Measurements from ENCODE around the gene TECPR1. TPM values are rescaled to one million over a fixed set of nuclear protein-coding genes. Genes with fewer than 3 reads are reported as not detected.

Gene TECPR1
- total and polyA plus RNA-seq, 2 donors (not counting 1 experiment from before 2014, with no cell fraction given): 20.9 to 52.2 TPM

DNA sequence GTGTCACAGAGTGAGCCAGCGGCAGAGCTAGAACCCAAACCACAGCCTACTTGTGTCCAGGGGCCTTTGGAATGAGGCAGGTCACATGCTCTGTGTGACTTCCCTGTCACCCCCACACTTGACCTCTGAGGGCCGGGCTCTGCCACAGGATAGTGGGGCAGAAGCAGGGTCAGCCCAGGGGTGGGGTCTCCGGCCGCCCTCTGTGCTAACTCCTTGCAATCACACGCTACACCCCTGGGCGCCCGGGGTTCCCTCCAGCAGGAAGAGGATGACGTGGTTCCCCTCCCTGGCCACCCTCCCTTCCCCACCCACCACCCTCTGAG lies 19.8 kb downstream of the TECPR1 start:
- no peak overlapping the region for H3K9ac ChIP-seq (ENCODE audit: low read length)
- H3K4me3 ChIP-seq (ENCODE audit: control extremely low read depth in 1 of 5, extremely low read depth in 1 of 5, insufficient read depth in 1 of 5, low read depth in 2 of 5, low read length in 4 of 5): no peak overlapping the region
- H3K9me3 ChIP-seq (ENCODE audit: control extremely low read depth in 1 of 3, control insufficient read depth in 2 of 3, insufficient read depth in 1 of 3, low read length in 2 of 3): no peaks in the 10 kb centered on the region
- no peaks in the 10 kb centered on the region for H3K4me1 ChIP-seq (ENCODE audit: control insufficient read depth in 2 of 2, insufficient read depth in 2 of 2, low read length in 2 of 2)
- H3K4me1 Mint-ChIP-seq: no peaks in the 10 kb centered on the region
- CTCF ChIA-PET: no interaction called here
- H3K4me3 Mint-ChIP-seq: no peak overlapping the region
- DNase-seq: no peak
- peaks cover 0 to 50% of the 10 kb centered on the region in 2 experiments for H3K36me3 ChIP-seq (replicated peaks in 1 of 2; ENCODE audit: control extremely low read depth in 1 of 2, control insufficient read depth in 1 of 2, extremely low read depth in 1 of 2, insufficient read depth in 2 of 2, low read length in 1 of 2)
- H2AFZ ChIP-seq (ENCODE audit: insufficient read depth, low read depth, low read length, poor library complexity, severe bottlenecking): no peak overlapping the region
- POLR2A ChIA-PET: no interaction called here
- 92% methylated on average over 8 of the region's 8 CpGs for WGBS (ENCODE audit: insufficient coverage)
- no peaks in the 10 kb centered on the region for H3K27me3 ChIP-seq (replicated peaks in 1 of 4; ENCODE audit: control extremely low read depth in 1 of 4, control insufficient read depth in 3 of 4, insufficient read depth in 4 of 4, low read length in 3 of 4)
- H3K27ac ChIP-seq (ENCODE audit: low read length in 2 of 2): no peak overlapping the region
- H4K20me1 ChIP-seq (ENCODE audit: control insufficient read depth, insufficient read depth, low read length, poor library complexity, severe bottlenecking): no peaks in the 10 kb centered on the region
- H3K27ac Mint-ChIP-seq: no peak overlapping the region
- no peak for TF ChIP-seq CTCF (IDR thresholded peaks at IDR 0.05)
- TF ChIP-seq EZH2 (IDR thresholded peaks at IDR 0.05; ENCODE audit: borderline replicate concordance, insufficient read depth, low read depth, low read length, poor library complexity, severe bottlenecking): no peak
- no peak overlapping the region for H3K4me2 ChIP-seq (replicated peaks; ENCODE audit: low read depth, low read length, poor library complexity, severe bottlenecking)
- no peak for ATAC-seq (ENCODE audit: low read depth)
- intact Hi-C loops (cut with micrococcal nuclease): no loop called here
- H3K79me2 ChIP-seq (ENCODE audit: control insufficient read depth, insufficient read depth, low read length): no peaks in the 10 kb centered on the region
- no peaks in the 10 kb centered on the region for H3K27me3 Mint-ChIP-seq
- no peaks in the 10 kb centered on the region for H3K9me3 Mint-ChIP-seq (ENCODE audit: insufficient read depth)

DNA sequence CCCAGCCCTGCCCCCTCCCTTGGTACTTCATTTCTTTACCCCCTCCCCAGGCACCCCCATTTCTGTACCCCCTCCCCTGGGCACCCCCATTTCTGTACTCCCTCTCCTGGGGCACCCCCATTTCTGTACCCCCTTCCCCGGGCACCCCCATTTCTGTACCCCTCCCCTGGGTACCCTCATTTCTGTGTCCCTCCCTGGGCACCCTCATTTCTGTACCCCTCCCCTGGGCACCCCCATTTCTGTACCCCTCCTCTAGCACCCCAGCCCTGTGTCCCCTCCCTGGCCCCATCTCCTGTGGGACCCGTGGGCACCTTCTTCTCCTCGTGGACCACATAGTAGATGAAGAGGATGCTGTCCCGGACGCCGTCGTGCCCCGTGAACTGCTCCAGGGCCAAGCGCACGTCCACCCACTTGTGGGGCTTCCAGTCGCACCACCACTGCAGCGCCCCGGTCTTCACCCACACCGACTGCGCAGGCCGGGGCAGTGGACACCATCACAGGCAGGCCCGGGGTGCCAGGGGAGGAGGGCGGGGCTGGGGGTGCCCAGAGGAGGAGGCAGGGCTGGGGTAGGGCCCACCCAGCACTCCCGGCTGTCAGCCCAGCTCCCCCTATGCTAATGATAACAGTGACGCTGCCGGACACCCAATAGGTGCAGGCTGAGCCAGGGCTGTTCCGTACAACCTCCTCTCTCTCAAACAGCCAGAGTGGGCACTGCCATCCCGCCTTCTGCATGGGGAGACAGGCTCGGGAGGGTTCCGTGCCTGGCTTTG lies 20.4 kb downstream of the TECPR1 start:
- Mint-ChIP-seq H3K27ac (no peak overlapping the region), H3K4me1 (no peaks in the 10 kb centered on the region), H3K27me3 (no peaks in the 10 kb centered on the region), H3K9me3 (ENCODE audit: insufficient read depth) (no peaks in the 10 kb centered on the region), H3K4me3 (no peak overlapping the region)
- H3K27me3 ChIP-seq (replicated peaks in 1 of 4; ENCODE audit: control extremely low read depth in 1 of 4, control insufficient read depth in 3 of 4, insufficient read depth in 4 of 4, low read length in 3 of 4): no peaks in the 10 kb centered on the region
- H3K9me3 ChIP-seq (ENCODE audit: control extremely low read depth in 1 of 3, control insufficient read depth in 2 of 3, insufficient read depth in 1 of 3, low read length in 2 of 3): no peaks in the 10 kb centered on the region
- H3K79me2 ChIP-seq (ENCODE audit: control insufficient read depth, insufficient read depth, low read length): no peaks in the 10 kb centered on the region
- no peak overlapping the region for H2AFZ ChIP-seq (ENCODE audit: insufficient read depth, low read depth, low read length, poor library complexity, severe bottlenecking)
- H3K4me2 ChIP-seq (replicated peaks; ENCODE audit: low read depth, low read length, poor library complexity, severe bottlenecking): no peak overlapping the region
- H3K36me3 ChIP-seq (replicated peaks in 1 of 2; ENCODE audit: control extremely low read depth in 1 of 2, control insufficient read depth in 1 of 2, extremely low read depth in 1 of 2, insufficient read depth in 2 of 2, low read length in 1 of 2): peaks cover 0 to 46% of the 10 kb centered on the region in 2 experiments
- WGBS (ENCODE audit: insufficient coverage): 96% methylated on average over 23 of the region's 25 CpGs
- H3K9ac ChIP-seq (ENCODE audit: low read length): no peak overlapping the region
- POLR2A ChIA-PET: no interaction called here
- H3K27ac ChIP-seq (ENCODE audit: low read length in 2 of 2): no peak overlapping the region
- TF ChIP-seq EZH2 (IDR thresholded peaks at IDR 0.05; ENCODE audit: borderline replicate concordance, insufficient read depth, low read depth, low read length, poor library complexity, severe bottlenecking): no peak
- TF ChIP-seq CTCF (IDR thresholded peaks at IDR 0.05): no peak
- H3K4me3 ChIP-seq (ENCODE audit: control extremely low read depth in 1 of 5, extremely low read depth in 1 of 5, insufficient read depth in 1 of 5, low read depth in 2 of 5, low read length in 4 of 5): no peak overlapping the region
- CTCF ChIA-PET: no interaction called here
- intact Hi-C loops (cut with micrococcal nuclease): no loop called here
- no peaks in the 10 kb centered on the region for H3K4me1 ChIP-seq (ENCODE audit: control insufficient read depth in 2 of 2, insufficient read depth in 2 of 2, low read length in 2 of 2)
- no peak for DNase-seq
- no peaks in the 10 kb centered on the region for H4K20me1 ChIP-seq (ENCODE audit: control insufficient read depth, insufficient read depth, low read length, poor library complexity, severe bottlenecking)
- no peak for ATAC-seq (ENCODE audit: low read depth)

All from B cell (primary cell).